ACHN (cell line): ENCODE results near the gene NFIA.

Source experiments
- DNase-seq: peaks from one replicate; pipeline ENCODE4 v3.0.0-alpha.2; 2015
- in situ Hi-C: cut with HindIII; loops from 2 replicates; pipeline ENCODE4 v1.10.0; 2017; ENCODE audit warnings: low sequenced_read_pairs, low pct_ligation_motif_present, low pct_unique_long_range_greater_than_20kb

The NFIA gene

GRCh38 chr1:61428146-61428545 lies 345.8 kb downstream of the NFIA start:
- no peak for DNase-seq
- in situ Hi-C loops = no loop called here

DNA sequence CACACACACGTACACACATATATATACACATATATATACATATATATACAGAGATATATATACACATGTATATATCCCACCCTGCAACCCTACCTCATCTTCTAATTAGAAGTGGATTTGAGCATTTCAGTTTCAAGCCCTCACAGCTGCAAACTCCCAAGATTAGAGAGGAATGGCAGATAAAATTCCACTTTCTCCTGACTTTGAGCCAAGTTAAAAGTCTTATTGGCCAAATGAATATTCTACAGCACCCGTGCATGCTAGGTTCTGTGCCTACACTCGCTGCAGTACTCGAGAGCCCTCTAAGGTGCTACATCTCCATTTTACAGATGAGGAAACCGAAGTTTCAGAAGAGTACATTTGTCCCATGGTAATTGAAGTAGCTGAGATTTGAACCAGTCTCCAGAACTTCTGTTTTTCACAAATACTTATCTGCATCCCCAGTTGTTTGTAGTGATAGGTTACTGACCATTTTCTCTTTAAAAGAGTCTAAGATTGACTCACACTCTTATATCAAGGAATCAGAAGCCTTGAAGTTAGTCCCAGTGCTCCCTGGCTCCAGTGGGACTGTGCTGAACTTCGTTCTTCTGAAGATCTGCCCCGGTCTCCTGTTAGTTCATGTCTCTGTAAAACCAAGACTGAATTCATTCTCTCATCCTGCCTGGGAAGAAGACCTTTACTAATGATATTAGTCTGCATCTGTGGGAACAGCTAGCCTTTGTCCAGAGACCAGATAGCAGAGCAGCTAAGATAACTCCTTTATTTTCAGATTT lies 350.4 kb downstream of the NFIA start:
- in situ Hi-C loops = no loop called here
- no peak for DNase-seq

DNA sequence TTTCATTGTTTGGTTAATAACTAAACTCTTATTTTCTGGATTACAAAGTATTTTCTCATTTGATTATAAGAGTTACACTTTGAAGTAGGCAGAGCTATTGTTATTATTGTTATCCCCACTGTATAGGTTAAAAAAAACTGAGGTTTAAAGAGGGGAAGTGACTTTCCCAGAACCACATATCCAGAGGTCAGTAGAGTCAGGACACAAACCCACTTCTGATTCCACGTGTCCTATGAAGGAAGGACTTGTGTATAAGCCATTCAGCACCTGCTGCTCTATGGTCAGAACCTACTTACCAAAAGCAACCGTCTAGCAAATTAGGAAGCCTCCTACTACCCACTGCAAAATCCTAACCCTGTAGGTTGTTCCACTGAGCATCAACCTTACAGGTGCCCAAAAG lies 351.3 kb downstream of the NFIA start:
- no peak for DNase-seq
- in situ Hi-C loops = no loop called here

- no peak for DNase-seq
- in situ Hi-C loops = no loop called here
Observed at GRCh38 chr1:61434276-61434675, 351.9 kb downstream of the NFIA start.

DNA sequence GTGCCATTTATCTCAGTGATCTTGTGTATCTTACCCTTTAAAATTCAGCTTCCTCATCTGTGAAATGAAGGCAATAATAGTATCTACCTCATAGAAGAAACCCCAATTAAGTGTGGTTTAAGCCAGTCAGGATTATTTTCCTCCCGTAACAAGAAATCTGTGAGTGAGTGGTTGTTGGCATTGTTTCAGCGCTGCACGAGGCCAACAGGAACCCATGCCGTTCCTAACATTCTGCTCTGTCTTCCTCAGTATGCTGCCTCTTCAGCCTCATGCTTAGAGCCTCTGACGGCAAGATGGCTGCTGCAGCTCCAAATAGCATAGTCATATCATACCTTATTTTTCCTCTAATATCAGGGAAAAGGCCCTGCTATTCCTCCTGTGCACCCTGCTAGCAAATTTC lies 352.9 kb downstream of the NFIA start:
- DNase-seq = no peak
- in situ Hi-C loops = no loop called here

DNA sequence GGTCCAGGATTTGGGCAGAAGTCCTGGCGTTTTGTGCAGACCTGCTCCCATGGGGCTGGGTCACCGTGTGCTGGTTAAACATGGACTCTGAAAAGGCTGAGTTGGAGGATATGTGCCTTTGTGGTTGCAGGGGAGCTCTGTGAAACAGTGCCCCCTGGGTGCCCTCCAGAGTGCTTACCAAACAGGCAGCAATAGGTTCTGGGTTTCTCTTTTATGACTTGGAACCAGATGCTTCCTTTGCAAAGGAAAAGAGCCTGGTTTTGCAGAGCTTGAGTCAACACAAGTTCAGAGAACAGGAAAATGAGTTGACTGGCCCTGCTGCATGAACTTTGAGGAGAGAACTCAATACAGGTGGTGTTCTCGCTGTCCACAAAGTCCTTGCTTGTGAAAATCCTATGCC lies 353.7 kb downstream of the NFIA start:
- peak; percentile 1 for DNase-seq
- in situ Hi-C loops = no loop called here

DNA sequence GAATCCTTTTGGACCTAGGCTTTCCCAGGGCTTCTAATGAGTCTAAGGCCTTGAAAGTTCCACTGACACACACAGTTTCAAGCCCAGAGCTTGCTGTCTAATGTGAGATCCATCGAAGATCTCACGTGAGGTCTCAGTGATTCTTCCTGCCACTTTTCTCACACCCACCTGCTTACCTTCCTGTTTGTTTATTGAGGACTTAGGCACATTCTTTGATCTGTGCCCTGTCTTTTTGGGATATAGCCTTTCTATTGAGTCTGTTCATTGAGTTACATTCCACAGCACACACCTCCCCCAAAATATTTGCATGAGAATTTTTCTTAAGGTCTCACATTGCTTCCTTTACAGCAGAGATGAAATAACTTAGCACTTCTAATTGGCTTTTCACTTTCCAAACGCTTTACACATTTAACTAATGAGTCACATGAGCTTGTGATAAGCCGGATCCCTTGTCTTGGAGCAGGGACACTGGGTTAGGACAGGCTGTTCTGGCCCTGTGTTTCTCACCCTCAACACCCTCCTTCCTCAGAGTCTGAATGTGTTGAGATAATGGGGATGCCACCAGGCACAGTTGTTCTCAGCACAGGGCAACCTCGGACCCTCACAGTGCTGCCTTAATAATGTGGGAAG lies 354.2 kb downstream of the NFIA start:
- in situ Hi-C loops = no loop called here

GRCh38 chr1:61439234-61439633 lies 356.9 kb downstream of the NFIA start:
- no peak for DNase-seq
- in situ Hi-C loops = no loop called here

More for the DNA sequence above, 354.2 kb downstream of the NFIA start:
- no peak for DNase-seq

DNA sequence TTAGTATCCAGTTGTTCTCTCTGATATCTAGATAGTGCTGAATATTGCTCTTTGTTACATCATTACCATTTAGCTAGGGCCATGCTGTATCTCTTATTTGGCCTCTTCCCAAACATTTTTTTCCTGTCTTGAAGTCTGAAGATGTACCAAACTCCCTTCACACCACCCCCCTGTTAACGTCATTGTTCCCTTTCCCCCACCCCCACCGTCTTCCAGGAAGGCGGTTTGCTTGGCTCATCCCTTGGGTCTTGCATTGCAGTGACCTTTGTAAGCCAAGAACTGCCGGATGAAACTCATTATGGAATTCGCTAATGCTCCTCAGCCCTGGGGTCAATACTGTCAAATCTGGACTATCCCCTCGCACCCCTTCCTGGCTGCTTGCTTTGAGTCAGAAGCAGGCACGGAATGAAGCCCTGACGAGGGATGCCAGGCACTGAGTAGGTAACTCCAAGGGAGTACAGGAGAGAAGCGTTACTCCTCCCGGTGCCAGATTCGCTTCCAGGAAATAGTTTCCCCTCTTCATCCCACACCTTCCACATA lies 359.4 kb downstream of the NFIA start:
- in situ Hi-C loops = no loop called here

DNA sequence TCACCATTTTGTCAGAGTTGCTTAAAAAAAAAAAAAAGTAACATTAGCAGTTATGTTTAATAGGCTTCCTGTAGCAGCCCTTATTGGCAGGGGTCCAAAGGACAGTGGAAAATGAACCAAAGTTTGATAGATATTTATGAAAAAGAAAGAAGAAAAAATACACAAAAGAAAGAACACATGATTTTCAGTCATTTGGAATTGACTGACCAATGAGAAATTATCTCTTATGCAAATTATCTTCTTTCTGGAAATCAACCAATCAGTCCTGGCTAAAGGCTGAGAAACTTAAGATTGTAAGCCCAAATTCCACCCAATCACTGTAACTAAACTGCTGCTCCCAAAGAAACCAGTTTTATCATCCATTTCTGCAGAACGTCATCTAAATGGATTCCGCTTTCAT lies 360.2 kb downstream of the NFIA start:
- in situ Hi-C loops = no loop called here

More for the DNA sequence above, 359.4 kb downstream of the NFIA start:
- DNase-seq = no peak

GRCh38 chr1:61444288-61444687 lies 361.9 kb downstream of the NFIA start:
- in situ Hi-C loops = no loop called here
- no peak for DNase-seq

More for the DNA sequence above, 360.2 kb downstream of the NFIA start:
- no peak for DNase-seq

DNA sequence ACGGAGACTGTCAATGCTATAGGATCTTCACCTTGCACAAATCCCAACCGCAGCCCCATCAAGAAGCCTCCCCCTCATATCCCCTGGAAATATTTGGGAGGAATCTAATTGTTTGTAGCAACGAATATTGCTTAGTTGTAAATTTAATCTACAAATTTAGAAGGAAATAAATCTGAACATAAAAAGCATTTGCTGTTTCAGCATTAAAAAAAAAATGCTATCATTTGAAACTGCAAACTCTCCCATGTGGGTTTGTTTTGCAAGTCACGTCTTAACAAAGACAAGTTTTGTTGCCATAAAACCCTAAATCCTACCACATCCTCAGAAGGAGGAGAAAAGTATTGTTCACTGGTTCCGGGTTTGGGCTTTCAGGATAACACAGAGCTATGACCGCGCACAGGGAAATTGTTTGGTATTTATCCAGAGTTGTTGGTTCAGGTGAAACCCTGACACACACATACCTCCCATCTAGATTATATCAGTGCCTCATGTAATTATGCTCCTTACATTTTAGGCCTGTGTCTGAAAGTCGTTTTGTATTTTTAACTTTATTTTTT lies 363.0 kb downstream of the NFIA start:
- in situ Hi-C loops = no loop called here

DNA sequence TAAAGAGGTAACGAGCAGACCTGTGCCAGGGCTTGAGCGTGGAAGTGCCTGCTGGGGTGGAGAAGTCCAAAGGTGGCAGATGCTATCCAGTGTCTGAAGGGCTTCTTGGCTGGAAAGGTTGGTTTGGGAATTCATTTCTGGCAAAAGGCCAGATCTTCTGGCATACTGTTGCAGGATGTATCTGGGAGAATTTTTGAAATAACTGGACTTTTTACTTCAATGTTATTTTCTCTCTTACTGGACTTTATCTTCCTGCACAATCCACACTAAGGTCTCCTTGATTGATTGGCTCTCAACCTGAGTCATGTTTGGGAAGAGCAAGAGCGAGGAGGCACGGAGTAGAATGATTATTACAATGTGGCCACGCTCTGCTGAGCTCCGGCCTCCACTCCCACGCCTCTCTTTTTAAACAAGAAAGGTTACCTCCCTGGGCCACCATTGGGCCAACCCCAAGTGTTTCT lies 364.2 kb downstream of the NFIA start:
- in situ Hi-C loops = no loop called here
- no peak for DNase-seq

More for the DNA sequence above, 363.0 kb downstream of the NFIA start:
- DNase-seq = no peak

GRCh38 chr1:61447106-61447967 lies 365.0 kb downstream of the NFIA start:
- DNase-seq = no peak
- in situ Hi-C loops = no loop called here

DNA sequence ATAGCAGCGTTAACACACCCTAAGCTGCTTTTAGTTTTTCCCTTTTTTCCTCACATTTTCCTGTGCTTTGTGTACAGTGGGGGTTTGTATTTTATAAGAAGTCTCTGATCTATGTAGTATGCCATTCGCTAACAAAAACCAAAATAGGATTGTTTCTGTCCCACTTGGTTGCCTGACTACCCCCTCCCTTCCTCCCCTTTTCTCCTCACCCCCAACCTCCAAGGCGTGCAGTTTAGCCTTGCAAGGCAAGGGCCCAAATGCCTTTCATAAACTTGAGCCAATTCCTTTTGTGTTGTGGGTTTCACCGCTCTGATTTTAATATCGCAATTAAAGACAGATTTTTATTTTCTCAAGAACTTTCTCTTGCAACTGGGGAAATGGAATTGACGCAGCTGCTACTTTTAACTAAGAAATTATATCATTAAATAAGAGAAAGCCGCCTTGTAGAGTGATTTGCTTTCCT lies 365.6 kb downstream of the NFIA start:
- DNase-seq = no peak
- in situ Hi-C loops = no loop called here

DNA sequence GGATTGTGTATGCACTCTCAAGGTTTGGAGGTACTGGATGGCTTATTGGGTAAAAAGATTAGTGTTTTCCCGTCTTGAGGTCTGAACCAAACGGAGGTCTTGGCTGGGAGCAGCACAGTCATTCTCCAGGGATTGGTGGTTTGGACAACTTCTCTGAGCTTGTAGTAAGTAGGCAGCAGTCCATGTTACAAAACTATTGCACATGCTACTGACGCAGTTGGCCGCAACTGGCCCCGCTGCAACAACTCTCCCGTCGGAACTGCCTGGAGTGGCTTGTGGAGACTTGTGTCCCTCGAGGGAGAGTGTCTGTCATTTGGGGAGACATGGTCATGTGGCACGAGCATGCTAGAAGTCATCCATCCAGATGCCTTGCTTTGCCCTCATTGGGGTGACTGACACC lies 366.6 kb downstream of the NFIA start:
- in situ Hi-C loops = no loop called here
- DNase-seq = no peak

- no peak for DNase-seq
- in situ Hi-C loops = no loop called here
Observed at GRCh38 chr1:61449410-61449809, 367.0 kb downstream of the NFIA start.

GRCh38 chr1:61450454-61450853 lies 368.1 kb downstream of the NFIA start:
- no peak for DNase-seq
- in situ Hi-C loops = no loop called here
